ENCODE results near the gene ZNF202.

DNA sequence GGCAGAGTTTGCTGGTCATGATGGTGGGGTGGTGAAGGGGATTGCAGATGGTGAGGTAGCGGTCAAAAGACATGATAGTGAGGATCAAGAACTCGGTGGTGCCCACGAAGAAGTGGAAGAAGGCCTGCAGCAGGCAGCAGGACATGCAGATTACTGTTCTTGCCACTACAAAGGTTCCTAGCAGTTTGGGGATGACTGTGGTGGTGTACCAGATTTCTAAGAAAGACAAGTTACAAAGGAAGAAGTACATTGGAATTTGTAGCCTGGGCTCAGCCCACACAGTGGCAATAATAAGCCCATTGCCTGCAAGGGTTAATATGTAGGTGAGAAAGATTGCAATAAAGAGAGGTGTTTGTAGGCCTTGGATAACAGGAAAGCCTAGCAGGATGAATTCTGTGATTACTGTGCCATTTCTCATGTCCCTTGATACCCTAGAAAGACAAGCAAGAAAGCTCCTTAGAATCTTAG lies 12.7 kb upstream of the ZNF202 start, which contains the start of gene OR6X1:
- TF ChIP-seq, protein P1, sequence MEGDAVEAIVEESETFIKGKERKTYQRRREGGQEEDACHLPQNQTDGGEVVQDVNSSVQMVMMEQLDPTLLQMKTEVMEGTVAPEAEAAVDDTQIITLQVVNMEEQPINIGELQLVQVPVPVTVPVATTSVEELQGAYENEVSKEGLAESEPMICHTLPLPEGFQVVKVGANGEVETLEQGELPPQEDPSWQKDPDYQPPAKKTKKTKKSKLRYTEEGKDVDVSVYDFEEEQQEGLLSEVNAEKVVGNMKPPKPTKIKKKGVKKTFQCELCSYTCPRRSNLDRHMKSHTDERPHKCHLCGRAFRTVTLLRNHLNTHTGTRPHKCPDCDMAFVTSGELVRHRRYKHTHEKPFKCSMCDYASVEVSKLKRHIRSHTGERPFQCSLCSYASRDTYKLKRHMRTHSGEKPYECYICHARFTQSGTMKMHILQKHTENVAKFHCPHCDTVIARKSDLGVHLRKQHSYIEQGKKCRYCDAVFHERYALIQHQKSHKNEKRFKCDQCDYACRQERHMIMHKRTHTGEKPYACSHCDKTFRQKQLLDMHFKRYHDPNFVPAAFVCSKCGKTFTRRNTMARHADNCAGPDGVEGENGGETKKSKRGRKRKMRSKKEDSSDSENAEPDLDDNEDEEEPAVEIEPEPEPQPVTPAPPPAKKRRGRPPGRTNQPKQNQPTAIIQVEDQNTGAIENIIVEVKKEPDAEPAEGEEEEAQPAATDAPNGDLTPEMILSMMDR (IDR thresholded peaks at IDR 0.05): no peak
- TF ChIP-seq POLR2AphosphoS5 (IDR thresholded peaks at IDR 0.05) (no peak), POLR2A (IDR thresholded peaks at IDR 0.05) (no peak), EP300 (IDR thresholded peaks at IDR 0.05) (no peak)

Data from upper lobe of left lung (tissue), 4 donors.